Smooth muscle cell (in vitro differentiated cells): ENCODE results near the gene TRPT1. TPM values are rescaled to one million over a fixed set of nuclear protein-coding genes. Genes with fewer than 3 reads are reported as not detected.

Experiments
- DNase-seq: peaks from one replicate; lab custom pipeline; 2025; ENCODE audit not compliant: unreplicated experiment; lab: John Stamatoyannopoulos, UW
- H2AFZ ChIP-seq: fragments of 200-600 bp; sonication (generic); 2 replicates; pipeline ENCODE4 v1.6.0; 2016; ENCODE audit warnings: antibody characterized with exemption, low read depth, mild to moderate bottlenecking
- H3F3A ChIP-seq: fragments of 200-600 bp; sonication (generic); 2 replicates; pipeline ENCODE4 v1.6.0; 2017; ENCODE audit warnings: antibody characterized with exemption, low read depth
- H3K27ac ChIP-seq: fragments of 200-600 bp; sonication (generic); 2 replicates; pipeline ENCODE4 v1.5.1; 2016; ENCODE audit warnings: low read depth, mild to moderate bottlenecking
- H3K27me3 ChIP-seq: fragments of 200-600 bp; sonication (generic); 2 replicates; pipeline ENCODE4 v1.6.1; 2016; ENCODE audit warnings: low read depth, mild to moderate bottlenecking
- H3K36me3 ChIP-seq: fragments of 200-600 bp; sonication (generic); 2 replicates; pipeline ENCODE4 v1.5.1; 2016; ENCODE audit warnings: low read depth
- H3K4me1 ChIP-seq: fragments of 200-600 bp; sonication (generic); 2 replicates; pipeline ENCODE4 v1.5.1; 2016; ENCODE audit warnings: low read depth
- H3K4me2 ChIP-seq: fragments of 200-600 bp; sonication (generic); 2 replicates; pipeline ENCODE4 v1.6.0; 2016; ENCODE audit warnings: mild to moderate bottlenecking
- H3K4me3 ChIP-seq: fragments of 200-600 bp; sonication (generic); 2 replicates; pipeline ENCODE4 v1.5.1; 2016; ENCODE audit warnings: mild to moderate bottlenecking
- H3K79me2 ChIP-seq: fragments of 200-600 bp; sonication (generic); 2 replicates; pipeline ENCODE4 v1.6.0; 2016; ENCODE audit warnings: low read depth, mild to moderate bottlenecking
- H3K9ac ChIP-seq: fragments of 200-600 bp; sonication (generic); 2 replicates; pipeline ENCODE4 v1.6.0; 2016; ENCODE audit warnings: low read depth
- H3K9me3 ChIP-seq: fragments of 200-600 bp; sonication (generic); replicated peaks from 2 replicates; pipeline ENCODE4 v1.5.1; 2016; ENCODE audit warnings: low read depth
- H4K20me1 ChIP-seq: fragments of 200-600 bp; sonication (generic); 2 replicates; pipeline ENCODE4 v1.6.0; 2016; ENCODE audit warnings: low read depth
- WGBS: methylation state at CpG from one replicate; pipeline ENCODE4 v1.1.7; 2016; ENCODE audit warnings: low lambda C conversion rate; 5-methylcytosine and 5-hydroxymethylcytosine counted together
- polyA plus RNA-seq: library from polyadenylated mRNA; unstranded; fragments of >200 nt; fragmentation: Nextera tagmentation; extraction: Ambion mirVana; gene quantifications from 2 replicates; pipeline ENCODE4 v1.2.1, GENCODE V29; 2016
- total RNA-seq: library from RNA; depleted of rRNA; stranded (reverse); fragments of >200 nt; gene quantifications from 2 replicates; pipeline ENCODE4 v1.2.3, GENCODE V29; 2014
- TF ChIP-seq, protein P1 (sequence below): fragments of 200-600 bp; sonication (generic); IDR thresholded peaks from 2 replicates; pipeline ENCODE4 v1.5.1; 2017; ENCODE audit warnings: borderline replicate concordance, mild to moderate bottlenecking, antibody characterized with exemption; ENCODE audit not compliant: insufficient read depth, poor library complexity, severe bottlenecking

The TRPT1 gene
- total and polyA plus RNA-seq, 2 experiments from 2014 or later: 52.6 to 65.6 TPM

DNA sequence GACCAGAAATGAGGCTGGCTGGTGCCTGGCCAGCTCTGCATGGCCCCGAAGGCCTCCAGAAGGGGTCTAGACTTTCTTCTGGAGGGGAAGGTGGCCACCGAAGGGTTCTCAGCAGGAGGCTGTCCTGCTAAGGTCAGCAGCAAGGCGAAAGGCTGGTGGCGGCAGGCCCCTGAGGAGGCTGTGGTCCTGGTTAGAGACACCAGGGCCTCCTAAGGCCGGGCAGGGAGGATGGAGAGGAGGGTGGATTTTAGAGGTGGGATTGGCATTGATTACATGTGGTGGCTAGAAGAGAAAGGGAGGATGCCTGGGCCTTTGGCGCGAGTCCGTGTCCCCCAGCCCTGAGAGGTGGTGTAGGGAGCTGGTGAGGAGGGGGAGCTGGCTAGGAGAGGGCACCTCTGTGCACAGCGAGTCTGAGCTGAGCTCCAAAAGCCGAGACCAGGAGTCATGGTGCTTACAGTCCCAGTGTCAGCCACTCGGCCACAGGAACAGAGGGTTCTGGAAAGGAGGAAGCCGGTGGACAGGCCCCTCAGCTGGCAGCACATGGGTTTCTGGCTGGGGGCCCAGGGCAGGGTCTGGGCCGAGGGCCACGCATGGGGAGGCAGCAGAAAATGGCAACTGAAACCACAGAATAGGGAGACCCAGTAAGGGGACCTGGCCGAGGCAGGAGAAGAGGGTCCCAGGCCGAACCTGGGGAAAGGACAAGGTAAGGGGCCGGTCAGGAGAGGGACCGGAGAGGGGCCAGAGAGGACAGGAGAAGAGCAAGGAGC lies 17.0 kb downstream of the TRPT1 start:
- TF ChIP-seq, protein P1, sequence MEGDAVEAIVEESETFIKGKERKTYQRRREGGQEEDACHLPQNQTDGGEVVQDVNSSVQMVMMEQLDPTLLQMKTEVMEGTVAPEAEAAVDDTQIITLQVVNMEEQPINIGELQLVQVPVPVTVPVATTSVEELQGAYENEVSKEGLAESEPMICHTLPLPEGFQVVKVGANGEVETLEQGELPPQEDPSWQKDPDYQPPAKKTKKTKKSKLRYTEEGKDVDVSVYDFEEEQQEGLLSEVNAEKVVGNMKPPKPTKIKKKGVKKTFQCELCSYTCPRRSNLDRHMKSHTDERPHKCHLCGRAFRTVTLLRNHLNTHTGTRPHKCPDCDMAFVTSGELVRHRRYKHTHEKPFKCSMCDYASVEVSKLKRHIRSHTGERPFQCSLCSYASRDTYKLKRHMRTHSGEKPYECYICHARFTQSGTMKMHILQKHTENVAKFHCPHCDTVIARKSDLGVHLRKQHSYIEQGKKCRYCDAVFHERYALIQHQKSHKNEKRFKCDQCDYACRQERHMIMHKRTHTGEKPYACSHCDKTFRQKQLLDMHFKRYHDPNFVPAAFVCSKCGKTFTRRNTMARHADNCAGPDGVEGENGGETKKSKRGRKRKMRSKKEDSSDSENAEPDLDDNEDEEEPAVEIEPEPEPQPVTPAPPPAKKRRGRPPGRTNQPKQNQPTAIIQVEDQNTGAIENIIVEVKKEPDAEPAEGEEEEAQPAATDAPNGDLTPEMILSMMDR: no peak
- H3K4me3 ChIP-seq: no peak overlapping the region
- H3K27me3 ChIP-seq: no peaks in the 10 kb centered on the region
- no peak overlapping the region for H2AFZ ChIP-seq
- H3K9ac ChIP-seq: no peak overlapping the region
- H3F3A ChIP-seq: no peaks in the 10 kb centered on the region
- H4K20me1 ChIP-seq: no peaks in the 10 kb centered on the region
- H3K9me3 ChIP-seq: no peaks in the 10 kb centered on the region
- H3K4me1 ChIP-seq: no peaks in the 10 kb centered on the region
- H3K27ac ChIP-seq: no peak overlapping the region
- no peak for DNase-seq
- H3K4me2 ChIP-seq: no peak overlapping the region
- no peaks in the 10 kb centered on the region for H3K36me3 ChIP-seq
- no peaks in the 10 kb centered on the region for H3K79me2 ChIP-seq
- WGBS: 91% methylated on average over 14 of the region's 18 CpGs

GRCh38 chr11:64208086-64208795 lies 17.7 kb downstream of the TRPT1 start:
- TF ChIP-seq, protein P1: no peak
- H4K20me1 ChIP-seq: no peaks in the 10 kb centered on the region
- no peaks in the 10 kb centered on the region for H3K4me1 ChIP-seq
- H3K36me3 ChIP-seq: peaks cover 3% of the 10 kb centered on the region
- no peaks in the 10 kb centered on the region for H3F3A ChIP-seq
- peak overlapping the region; percentile 47 for H3K27ac ChIP-seq
- peak overlapping the region; percentile 49 for H3K9ac ChIP-seq
- H3K4me2 ChIP-seq: peak overlapping the region; percentile 15
- no peak overlapping the region for H3K4me3 ChIP-seq
- no peaks in the 10 kb centered on the region for H3K79me2 ChIP-seq
- WGBS: 93% methylated on average over 23 of the region's 23 CpGs
- H3K27me3 ChIP-seq: no peaks in the 10 kb centered on the region
- H2AFZ ChIP-seq: no peak overlapping the region
- DNase-seq: no peak
- H3K9me3 ChIP-seq: no peaks in the 10 kb centered on the region

- no peaks in the 10 kb centered on the region for H3F3A ChIP-seq
- WGBS: 58% methylated on average over 30 of the region's 30 CpGs
- H3K27me3 ChIP-seq: no peaks in the 10 kb centered on the region
- TF ChIP-seq, protein P1: no peak
- H4K20me1 ChIP-seq: peaks cover 4% of the 10 kb centered on the region
- H3K4me2 ChIP-seq: peak overlapping the region; percentile 21
- H3K4me3 ChIP-seq: no peak overlapping the region
- peak overlapping the region; percentile 49 for H3K9ac ChIP-seq
- no peak for DNase-seq
- H3K79me2 ChIP-seq: no peaks in the 10 kb centered on the region
- H3K9me3 ChIP-seq: no peaks in the 10 kb centered on the region
- no peaks in the 10 kb centered on the region for H3K4me1 ChIP-seq
- peaks cover 3% of the 10 kb centered on the region for H3K36me3 ChIP-seq
- peak overlapping the region; percentile 72 for H3K27ac ChIP-seq
- H2AFZ ChIP-seq: no peak overlapping the region
Observed at GRCh38 chr11:64207256-64208085, 18.5 kb downstream of the TRPT1 start.
